Body of pancreas (tissue), 4 donors: ENCODE results near the gene BICRAL. TPM values are rescaled to one million over a fixed set of nuclear protein-coding genes. Genes with fewer than 3 reads are reported as not detected.
"Not testable (repeated sequence)": the region's sequence is repeated elsewhere in the genome, so short reads cannot be mapped to it uniquely, and the experiment has no call there.

Experiments
- ATAC-seq: fragments of 150-250 bp; one replicate; pipeline ENCODE4 v1.9.1; 2016
- DNase-seq, 4 donors: peaks; one replicate each; pipeline ENCODE4 v3.0.0-alpha.2; 2019
- H3K27ac ChIP-seq, 4 donors: fragments of 200-600 bp; sonication (generic); 1 replicate in 3 of 4; 2 replicates in 1 of 4; pipeline versions ENCODE4 v1.5.1 to v1.6.1; 2016 to 2019; ENCODE audit warnings: mild to moderate bottlenecking in 1 of 4, mixed read lengths in 1 of 4, moderate library complexity in 1 of 4
- H3K27me3 ChIP-seq, 2 donors: fragments of 200-600 bp; sonication (generic); one replicate each; pipeline ENCODE4 v1.6.0; 2016; ENCODE audit warnings: mild to moderate bottlenecking in 1 of 2
- H3K36me3 ChIP-seq, 2 donors: fragments of 200-600 bp; sonication (generic); replicated peaks in 1 of 2; 2 replicates each; pipeline ENCODE4 v1.5.1; 2016; ENCODE audit warnings: low read depth in 2 of 2; ENCODE audit not compliant: insufficient read depth in 1 of 2
- H3K4me1 ChIP-seq: fragments of 200-600 bp; sonication (generic); one replicate; pipeline ENCODE4 v1.6.0; 2016
- H3K4me3 ChIP-seq, 2 donors: fragments of 200-600 bp; sonication (generic); 1 replicate in 1 of 2; 2 replicates in 1 of 2; pipeline ENCODE4 v1.5.1; 2016 to 2019
- H3K9me3 ChIP-seq, 3 donors: fragments of 200-600 bp; sonication (generic); 1 replicate in 2 of 3; 2 replicates in 1 of 3; pipeline ENCODE4 v1.5.1; 2016
- POLR2A ChIP-seq, 3 donors: fragments of 450-650 bp; IDR thresholded peaks; one replicate each; pipeline ENCODE4 v1.6.1; 2016; ENCODE audit warnings: antibody characterized with exemption in 3 of 3, mild to moderate bottlenecking in 2 of 3
- WGBS, 2 donors: methylation state at CpG; one replicate each; pipeline ENCODE4 v1.1.5; 2017; 5-methylcytosine and 5-hydroxymethylcytosine counted together
- intact Hi-C: fragments of 100-400 bp; cut with DNase I; formaldehyde crosslinking; loops from one replicate; pipeline ENCODE4 v1.15.1; 2023
- total RNA-seq, 2 donors: library from RNA; depleted of rRNA; stranded (reverse); fragments of >200 nt; gene quantifications; one replicate each; pipeline ENCODE4 v1.1.0, GENCODE V29; 2016
- TF ChIP-seq, protein P1 (sequence below), 7 experiments: fragments of 450-650 bp in 4 of 7; fragments of 200-600 bp in 3 of 7; sonication (generic) in 3 of 7; IDR thresholded peaks; one replicate each; pipeline ENCODE4 v1.5.1; 2016 to 2019; ENCODE audit warnings: antibody characterized with exemption in 7 of 7

The BICRAL gene
- total RNA-seq, 2 donors from 2014 or later = 6.9 to 8.6 TPM

DNA sequence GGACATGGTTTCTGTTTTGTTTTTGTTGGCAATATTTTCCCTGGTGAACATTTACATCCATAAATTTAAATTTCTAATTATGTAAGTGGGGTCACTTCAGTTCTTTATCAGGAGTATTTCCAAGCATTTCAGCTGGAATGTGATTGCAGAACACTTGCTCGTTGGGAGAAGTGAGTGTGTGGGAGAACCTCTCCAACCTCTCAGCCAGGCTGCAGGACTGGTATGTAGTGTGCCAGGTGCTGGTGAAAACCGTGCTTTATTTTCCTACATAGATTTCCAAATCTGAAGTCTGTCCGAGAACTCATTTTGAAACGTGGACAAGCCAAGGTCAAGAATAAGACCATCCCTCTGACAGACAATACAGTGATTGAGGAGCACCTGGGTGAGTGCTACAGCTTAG, 103.8 kb downstream of the BICRAL start:
- Histone ChIP-seq H3K36me3 (peaks cover 16 to 29% of the 10 kb centered on the region in 2 donors), H3K9me3 (no peaks in the 10 kb centered on the region), H3K4me1 (peaks cover 19% of the 10 kb centered on the region), H3K27me3 (no peaks in the 10 kb centered on the region), H3K4me3 (no peak overlapping the region), H3K27ac (no peak overlapping the region)
- intact Hi-C loops = no loop called here
- no peak for TF ChIP-seq POLR2A (IDR thresholded peaks at IDR 0.05)
- TF ChIP-seq, protein P1, sequence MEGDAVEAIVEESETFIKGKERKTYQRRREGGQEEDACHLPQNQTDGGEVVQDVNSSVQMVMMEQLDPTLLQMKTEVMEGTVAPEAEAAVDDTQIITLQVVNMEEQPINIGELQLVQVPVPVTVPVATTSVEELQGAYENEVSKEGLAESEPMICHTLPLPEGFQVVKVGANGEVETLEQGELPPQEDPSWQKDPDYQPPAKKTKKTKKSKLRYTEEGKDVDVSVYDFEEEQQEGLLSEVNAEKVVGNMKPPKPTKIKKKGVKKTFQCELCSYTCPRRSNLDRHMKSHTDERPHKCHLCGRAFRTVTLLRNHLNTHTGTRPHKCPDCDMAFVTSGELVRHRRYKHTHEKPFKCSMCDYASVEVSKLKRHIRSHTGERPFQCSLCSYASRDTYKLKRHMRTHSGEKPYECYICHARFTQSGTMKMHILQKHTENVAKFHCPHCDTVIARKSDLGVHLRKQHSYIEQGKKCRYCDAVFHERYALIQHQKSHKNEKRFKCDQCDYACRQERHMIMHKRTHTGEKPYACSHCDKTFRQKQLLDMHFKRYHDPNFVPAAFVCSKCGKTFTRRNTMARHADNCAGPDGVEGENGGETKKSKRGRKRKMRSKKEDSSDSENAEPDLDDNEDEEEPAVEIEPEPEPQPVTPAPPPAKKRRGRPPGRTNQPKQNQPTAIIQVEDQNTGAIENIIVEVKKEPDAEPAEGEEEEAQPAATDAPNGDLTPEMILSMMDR (IDR thresholded peaks at IDR 0.05) = no peak
- ATAC-seq (no peak), DNase-seq (no peak)
- 54 to 66% methylated on average over 4 of the region's 4 CpGs for WGBS, 2 donors

DNA sequence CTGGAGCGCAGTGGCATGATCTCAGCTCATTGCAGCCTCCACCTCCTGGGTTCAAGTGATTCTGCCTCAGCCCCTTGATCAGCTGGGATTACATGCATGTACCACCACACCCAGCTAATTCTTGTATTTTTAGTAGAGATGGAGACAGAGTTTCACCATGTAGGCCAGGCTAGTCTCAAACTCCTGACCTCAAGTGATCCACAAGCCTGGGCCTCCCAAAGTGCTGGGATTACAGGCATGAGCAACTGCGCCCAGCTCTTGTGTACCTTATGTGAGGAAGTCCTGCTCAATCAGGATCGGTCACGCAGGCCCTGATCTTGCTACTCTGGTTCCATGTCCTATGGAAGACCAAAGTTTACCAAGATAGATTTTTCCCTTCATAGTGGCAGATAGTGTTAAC, 106.3 kb downstream of the BICRAL start:
- H3K4me1 ChIP-seq, H3K4me3 ChIP-seq, DNase-seq, H3K27me3 ChIP-seq, H3K27ac ChIP-seq, intact Hi-C loops, H3K9me3 ChIP-seq, ATAC-seq: not testable (repeated sequence)
- peaks cover 16 to 28% of the 10 kb centered on the region in 2 donors for H3K36me3 ChIP-seq
- WGBS, 2 donors = 75 to 83% methylated on average over 3 to 4 of the region's 4 CpGs

DNA sequence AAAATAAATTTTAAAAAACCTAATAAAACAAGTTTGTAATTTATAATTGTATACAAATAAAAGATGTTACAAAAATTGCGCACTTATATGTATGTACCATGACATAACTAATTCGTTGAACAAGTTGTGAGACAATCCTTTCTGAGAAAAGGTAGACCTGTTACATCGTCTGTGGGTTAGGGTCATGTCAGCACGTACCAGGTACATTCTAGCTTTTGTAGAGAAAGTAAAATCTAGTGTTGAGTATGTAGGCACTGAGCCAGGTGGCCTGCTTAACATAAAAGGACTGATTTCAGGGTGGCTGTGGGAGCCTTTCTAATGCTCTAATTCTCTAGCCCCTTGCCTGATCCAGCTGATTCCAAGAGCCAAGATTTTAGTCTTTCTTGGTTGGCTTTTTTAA, 108.0 kb downstream of the BICRAL start:
- DNase-seq (no peak), ATAC-seq (no peak)
- H3K4me1 ChIP-seq = peaks cover 10% of the 10 kb centered on the region
- peaks cover 2 to 13% of the 10 kb centered on the region in 2 donors for H3K36me3 ChIP-seq
- TF ChIP-seq, protein P1 (IDR thresholded peaks at IDR 0.05) = no peak
- no peak for TF ChIP-seq POLR2A (IDR thresholded peaks at IDR 0.05)
- peak overlapping the region in 3 of 4 donors; percentile 81 to 95 (median 95) for H3K27ac ChIP-seq
- WGBS, 2 donors = 34 to 41% methylated on average over 4 of the region's 4 CpGs
- no peak overlapping the region for H3K4me3 ChIP-seq
- no peaks in the 10 kb centered on the region for H3K27me3 ChIP-seq
- intact Hi-C loops = no loop called here
- no peaks in the 10 kb centered on the region for H3K9me3 ChIP-seq

DNA sequence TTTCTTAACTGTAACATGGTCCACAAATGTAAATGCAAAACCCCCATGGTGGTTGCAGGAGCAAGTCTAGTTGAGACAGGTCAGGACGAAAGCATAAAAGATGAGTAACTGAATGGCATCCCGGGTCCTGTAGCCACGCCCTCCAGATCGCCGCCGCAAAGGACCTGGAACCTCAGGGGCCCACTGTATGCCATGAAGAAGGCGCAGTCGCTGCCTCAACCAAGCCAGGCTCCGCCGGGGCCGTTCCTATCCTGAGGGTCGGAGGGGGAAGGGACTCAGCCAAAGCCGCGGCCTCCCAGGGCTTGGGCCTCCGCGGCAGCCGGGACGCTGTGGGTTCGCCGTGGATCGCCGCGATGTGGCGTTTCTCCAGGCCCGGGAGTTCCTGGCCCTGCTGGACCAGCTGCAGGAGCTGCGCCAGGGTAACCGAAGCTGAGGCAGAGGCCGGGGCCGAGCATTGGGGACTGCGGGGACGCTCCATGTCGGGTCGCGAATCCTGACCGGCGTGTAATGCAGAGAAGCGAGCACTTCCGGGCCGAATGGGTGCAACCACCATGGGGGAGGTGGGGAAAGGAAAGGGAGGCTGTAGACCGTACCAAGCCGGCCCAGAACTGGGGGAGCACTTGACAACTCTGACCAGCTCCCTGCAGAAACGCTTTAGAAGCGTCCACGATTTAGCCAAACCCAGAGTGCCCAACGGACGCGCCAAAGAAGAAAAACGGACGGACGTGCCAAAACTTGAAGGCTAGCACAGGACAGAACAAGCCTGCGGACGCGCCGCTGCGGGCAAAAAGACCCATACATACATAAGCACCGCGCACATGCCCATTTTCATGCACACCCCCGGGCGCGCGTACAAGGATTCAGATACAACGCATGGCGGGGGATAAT, 108.7 kb downstream of the BICRAL start:
- WGBS, 2 donors = 0% methylated on average over 14 to 63 of the region's 63 CpGs
- peak; percentile 100 for ATAC-seq

DNA sequence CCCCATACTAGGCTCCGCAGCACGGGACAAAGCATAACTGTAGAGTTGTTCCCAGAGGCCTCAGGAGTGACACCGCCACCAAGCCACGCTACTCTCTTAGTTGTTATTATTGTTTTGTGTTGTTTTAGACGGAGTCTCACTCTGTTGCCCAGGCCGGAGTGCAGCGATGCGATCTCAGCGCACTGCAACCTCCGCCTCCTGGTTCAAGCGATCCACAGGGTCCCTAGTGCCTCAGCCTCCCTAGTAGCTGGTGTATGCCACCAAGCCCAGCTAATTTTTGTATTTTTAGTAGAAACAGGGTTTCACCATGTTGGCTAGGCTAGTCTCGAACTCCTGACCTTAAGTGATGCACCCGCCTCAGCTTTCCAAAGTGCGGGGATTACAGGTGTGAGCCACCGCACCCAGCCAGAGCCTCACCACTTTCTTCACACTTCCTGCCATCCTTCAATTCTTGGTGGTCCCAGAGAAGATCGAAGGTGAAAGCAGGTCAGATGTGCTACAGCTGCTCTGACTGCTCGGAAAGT, 109.4 kb downstream of the BICRAL start:
- no peak for ATAC-seq

More for the DNA sequence above, 108.7 kb downstream of the BICRAL start:
- peaks cover 10% of the 10 kb centered on the region for H3K4me1 ChIP-seq
- peak overlapping the region; percentile 81 to 95 (median 90) for H3K27ac ChIP-seq
- intact Hi-C loops = no loop called here
- H3K9me3 ChIP-seq = no peaks in the 10 kb centered on the region
- peak; percentile 91 to 96 (median 94) for DNase-seq
- H3K36me3 ChIP-seq = peaks cover 0 to 9% of the 10 kb centered on the region in 2 donors
- H3K4me3 ChIP-seq = peak overlapping the region; percentile 74 to 82
- no peaks in the 10 kb centered on the region for H3K27me3 ChIP-seq
- TF ChIP-seq POLR2A (IDR thresholded peaks at IDR 0.05) = peak; percentile 72 to 95 (median 93)
- TF ChIP-seq, protein P1 (IDR thresholded peaks at IDR 0.05) = peak in 1 of 7 experiments; percentile 25

DNA sequence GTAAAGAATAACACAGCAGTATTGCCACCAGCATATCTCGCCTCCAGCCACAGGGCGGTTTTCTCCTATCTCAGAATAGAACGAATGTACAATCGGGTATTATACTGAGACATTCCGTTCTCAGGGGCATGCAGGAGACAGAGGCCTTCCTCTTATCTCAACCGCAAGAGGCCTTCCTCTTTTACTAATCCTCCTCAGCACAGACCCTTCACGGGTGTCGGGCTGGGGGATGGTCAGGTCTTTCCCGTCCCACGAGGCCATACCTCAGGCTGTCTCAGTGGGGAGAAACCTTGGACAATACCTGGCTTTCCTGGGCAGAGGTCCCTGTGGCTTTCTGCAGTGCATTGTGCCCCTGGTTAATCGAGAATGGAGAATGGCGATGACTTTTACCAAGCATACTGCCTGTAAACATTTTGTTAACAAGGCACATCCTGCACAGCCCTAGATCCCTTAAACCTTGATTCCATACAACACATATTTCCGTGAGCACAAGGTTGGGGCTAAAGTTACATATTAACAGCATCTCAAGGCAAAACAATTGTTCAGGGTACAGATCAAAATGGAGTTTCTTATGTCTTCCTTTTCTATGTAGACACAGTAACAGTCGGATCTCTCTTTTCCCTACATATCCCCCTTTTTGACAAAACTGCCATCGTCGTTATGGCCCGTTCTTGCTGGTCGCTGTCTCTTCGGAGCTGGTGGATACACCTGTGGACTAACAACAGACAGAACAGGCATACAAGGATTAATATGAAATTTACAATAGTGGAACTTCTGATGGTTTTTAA, 112.4 kb downstream of the BICRAL start:
- peaks cover 16% of the 10 kb centered on the region for H3K4me1 ChIP-seq
- ATAC-seq, DNase-seq, H3K27me3 ChIP-seq, intact Hi-C loops, H3K9me3 ChIP-seq, H3K36me3 ChIP-seq, H3K4me3 ChIP-seq: not testable (repeated sequence)
- peak overlapping the region in 1 of 4 donors; percentile 18 for H3K27ac ChIP-seq
- WGBS, 2 donors = 54 to 63% methylated on average over 13 to 19 of the region's 19 CpGs

More for the DNA sequence above, 109.4 kb downstream of the BICRAL start:
- Histone ChIP-seq H3K4me3 (peak overlapping the region; percentile 74 to 82), H3K4me1 (peaks cover 10% of the 10 kb centered on the region), H3K27me3 (no peaks in the 10 kb centered on the region), H3K9me3 (no peaks in the 10 kb centered on the region), H3K27ac (peak overlapping the region; percentile 36 to 95 (median 88)), H3K36me3 (peaks cover 0 to 2% of the 10 kb centered on the region in 2 donors)
- no peak for DNase-seq
- intact Hi-C loops = no loop called here
- 33 to 46% methylated on average over 15 to 17 of the region's 17 CpGs for WGBS, 2 donors
- no peak for TF ChIP-seq POLR2A (IDR thresholded peaks at IDR 0.05)
- TF ChIP-seq, protein P1 (IDR thresholded peaks at IDR 0.05) = no peak
